T-cell (primary cell): ENCODE results near the gene CHRND. TPM values are rescaled to one million over a fixed set of nuclear protein-coding genes. Genes with fewer than 3 reads are reported as not detected.

Experiments
- ATAC-seq, 4 experiments: fragments of 200-7000 bp in 3 of 4; fragments of 150-1000 bp in 1 of 4; cut with Tn5 transposase; replicated peaks in 1 of 4; 1 replicate in 3 of 4; 2 replicates in 1 of 4; pipeline ENCODE4 v1.10.0; 2021; ENCODE audit warnings: moderate library complexity in 3 of 4, mild to moderate bottlenecking in 2 of 4, moderate number of reproducible peaks in 1 of 4
- CTCF ChIA-PET, 2 donors: fragments of 300-600 bp; sonication (Branson Sonifier 250); formaldehyde crosslinking; loops; one replicate each; lab custom pipeline; 2022; ENCODE audit warnings: antibody characterized with exemption in 2 of 2; lab: Charles Lee
- POLR2A ChIA-PET, 2 donors: fragments of 300-600 bp; sonication (Branson Sonifier 250); formaldehyde crosslinking; loops; one replicate each; lab custom pipeline; 2022; ENCODE audit warnings: antibody characterized with exemption in 2 of 2; lab: Charles Lee
- DNase-seq, 35 experiments: peaks; one replicate each; pipeline versions ENCODE4 v3.0.0 to v3.0.0-alpha.2; 2013 to 2023
- H3K27ac ChIP-seq: one replicate; pipeline ENCODE4 v1.5.1; 2013; ENCODE audit warnings: low read length
- H3K27me3 ChIP-seq, 2 experiments: replicated peaks in 1 of 2; 1 replicate in 1 of 2; 2 replicates in 1 of 2; pipeline versions ENCODE4 v1.6.1 to v1.7.0; 2013; ENCODE audit warnings: low read length in 1 of 2, mixed read lengths in 1 of 2; ENCODE audit not compliant: control insufficient read depth in 2 of 2, insufficient read depth in 2 of 2; ENCODE audit errors: extremely low read depth in 1 of 2
- H3K36me3 ChIP-seq, 2 donors: 1 replicate in 1 of 2; 2 replicates in 1 of 2; pipeline versions ENCODE4 v1.6.1 to v1.7.0; 2013; ENCODE audit warnings: low read length in 1 of 2; ENCODE audit not compliant: control insufficient read depth in 2 of 2, insufficient read depth in 1 of 2; ENCODE audit errors: extremely low read depth in 1 of 2
- H3K4me1 ChIP-seq, 2 experiments: 1 replicate in 1 of 2; 2 replicates in 1 of 2; pipeline versions ENCODE4 v1.6.1 to v1.7.0; 2013; ENCODE audit warnings: low read length in 2 of 2, mixed read lengths in 1 of 2; ENCODE audit not compliant: insufficient read depth in 2 of 2, control insufficient read depth in 1 of 2; ENCODE audit errors: extremely low read depth in 1 of 2
- H3K4me3 ChIP-seq, 2 donors: 1 replicate in 1 of 2; 2 replicates in 1 of 2; pipeline versions ENCODE4 v1.5.1 to v1.7.0; 2013; ENCODE audit warnings: mild to moderate bottlenecking in 2 of 2, low read length in 1 of 2, moderate library complexity in 1 of 2; ENCODE audit not compliant: control insufficient read depth in 1 of 2; ENCODE audit errors: extremely low read depth in 1 of 2
- H3K9me3 ChIP-seq: 2 replicates; pipeline ENCODE4 v1.7.0; 2013
- H3K27ac Mint-ChIP-seq, 2 donors: one replicate each; pipeline ENCODE4 v1.8.0; 2020 to 2021; ENCODE audit warnings: mild to moderate bottlenecking in 2 of 2, mixed read lengths in 2 of 2
- H3K27me3 Mint-ChIP-seq, 2 donors: one replicate each; pipeline ENCODE4 v1.8.0; 2021 to 2022; ENCODE audit warnings: mixed read lengths in 2 of 2
- H3K36me3 Mint-ChIP-seq: one replicate; pipeline ENCODE4 v1.8.0; 2021; ENCODE audit warnings: mixed read lengths
- H3K4me1 Mint-ChIP-seq, 3 donors: one replicate each; pipeline ENCODE4 v1.8.0; 2020 to 2022; ENCODE audit warnings: mixed read lengths in 3 of 3, mild to moderate bottlenecking in 1 of 3
- H3K4me3 Mint-ChIP-seq, 3 donors: one replicate each; pipeline ENCODE4 v1.8.0; 2020 to 2022; ENCODE audit warnings: mild to moderate bottlenecking in 3 of 3, mixed read lengths in 3 of 3, moderate library complexity in 3 of 3
- H3K9me3 Mint-ChIP-seq, 3 donors: one replicate each; pipeline ENCODE4 v1.8.0; 2020 to 2022; ENCODE audit warnings: mixed read lengths in 3 of 3
- WGBS: methylation state at CpG from one replicate; pipeline ENCODE4 v1.1.5; 2013; ENCODE audit warnings: missing lambda C conversion rate; ENCODE audit not compliant: insufficient coverage; 5-methylcytosine and 5-hydroxymethylcytosine counted together
- total RNA-seq, 35 experiments: library from RNA in 6 of 35; stranded (reverse) in 6 of 35; fragments of 120-200 nt in 1 of 35; gene quantifications; one replicate each; pipeline versions ENCODE4 v1.2.1 to v1.2.4 and lab custom pipeline; 2013 to 2026

The CHRND gene
- total RNA-seq, 5 donors from 2014 or later (not counting 1 experiment from before 2014, with no cell fraction given) = not detected

- no peaks in the 10 kb centered on the region for H3K9me3 ChIP-seq
- DNase-seq = no peak
- Mint-ChIP-seq H3K9me3 (no peaks in the 10 kb centered on the region), H3K27me3 (peaks cover 20 to 50% of the 10 kb centered on the region in 2 donors), H3K4me1 (peaks cover 0 to 16% (median 12%) of the 10 kb centered on the region in 3 donors), H3K36me3 (no peaks in the 10 kb centered on the region), H3K4me3 (peak overlapping the region; percentile 28 to 58 (median 53)), H3K27ac (no peak overlapping the region)
- ATAC-seq = no peak
- H3K27me3 ChIP-seq = peaks cover 0 to 61% of the 10 kb centered on the region in 2 experiments
- no peak overlapping the region for H3K4me3 ChIP-seq
- WGBS = 83% methylated on average over 12 of the region's 12 CpGs
- CTCF ChIA-PET = no interaction called here
- no peaks in the 10 kb centered on the region for H3K36me3 ChIP-seq
- H3K27ac ChIP-seq = no peak overlapping the region
- POLR2A ChIA-PET = no interaction called here
- peaks cover 0 to 10% of the 10 kb centered on the region in 2 experiments for H3K4me1 ChIP-seq
These were observed 41.2 kb upstream of the CHRND start for GRCh38 chr2:232484628-232485347.

- WGBS = 11% methylated on average over 15 of the region's 22 CpGs
- Mint-ChIP-seq H3K9me3 (no peaks in the 10 kb centered on the region), H3K27ac (no peak overlapping the region), H3K4me3 (peak overlapping the region; percentile 28 to 58 (median 53)), H3K27me3 (peaks cover 23 to 56% of the 10 kb centered on the region in 2 donors), H3K4me1 (peaks cover 0 to 16% (median 12%) of the 10 kb centered on the region in 3 donors), H3K36me3 (no peaks in the 10 kb centered on the region)
- Histone ChIP-seq H3K27me3 (peaks cover 0 to 65% of the 10 kb centered on the region in 2 experiments), H3K36me3 (no peaks in the 10 kb centered on the region), H3K9me3 (no peaks in the 10 kb centered on the region), H3K27ac (no peak overlapping the region), H3K4me3 (no peak overlapping the region), H3K4me1 (peaks cover 0 to 10% of the 10 kb centered on the region in 2 experiments)
- ChIA-PET POLR2A (no interaction called here), CTCF (no interaction called here)
- ATAC-seq (no peak), DNase-seq (no peak)
These were observed 40.6 kb upstream of the CHRND start for GRCh38 chr2:232485348-232485756.

- H3K9me3 Mint-ChIP-seq = no peaks in the 10 kb centered on the region
- H3K4me1 Mint-ChIP-seq = peaks cover 0 to 16% (median 12%) of the 10 kb centered on the region in 3 donors
- H3K27ac Mint-ChIP-seq = no peak overlapping the region
- peaks cover 25 to 57% of the 10 kb centered on the region in 2 donors for H3K27me3 Mint-ChIP-seq
- Histone ChIP-seq H3K27me3 (peaks cover 0 to 68% of the 10 kb centered on the region in 2 experiments), H3K9me3 (no peaks in the 10 kb centered on the region), H3K4me1 (peaks cover 0 to 10% of the 10 kb centered on the region in 2 experiments), H3K4me3 (no peak overlapping the region), H3K36me3 (no peaks in the 10 kb centered on the region), H3K27ac (no peak overlapping the region)
- ChIA-PET POLR2A (no interaction called here), CTCF (no interaction called here)
- ATAC-seq (no peak), DNase-seq (no peak)
- H3K36me3 Mint-ChIP-seq = no peaks in the 10 kb centered on the region
- peak overlapping the region in 1 of 3 donors; percentile 58 for H3K4me3 Mint-ChIP-seq
- WGBS = 7% methylated on average over 111 of the region's 111 CpGs
These were observed 40.0 kb upstream of the CHRND start for GRCh38 chr2:232485757-232486557.

- WGBS = 7% methylated on average over 63 of the region's 74 CpGs
- Mint-ChIP-seq H3K9me3 (no peaks in the 10 kb centered on the region), H3K36me3 (no peaks in the 10 kb centered on the region), H3K27me3 (peaks cover 29 to 58% of the 10 kb centered on the region in 2 donors), H3K4me3 (peak overlapping the region in 2 of 3 donors; percentile 17 to 49), H3K27ac (no peak overlapping the region), H3K4me1 (peaks cover 0 to 16% (median 12%) of the 10 kb centered on the region in 3 donors)
- Histone ChIP-seq H3K36me3 (no peaks in the 10 kb centered on the region), H3K9me3 (no peaks in the 10 kb centered on the region), H3K4me3 (peak overlapping the region in 1 of 2 donors; percentile 11), H3K27me3 (peaks cover 0 to 69% of the 10 kb centered on the region in 2 experiments), H3K27ac (no peak overlapping the region), H3K4me1 (peaks cover 0 to 10% of the 10 kb centered on the region in 2 experiments)
- no peak for DNase-seq
- no peak for ATAC-seq
- POLR2A ChIA-PET = no interaction called here
- CTCF ChIA-PET = no interaction called here
These were observed 39.2 kb upstream of the CHRND start for GRCh38 chr2:232486558-232487384.

GRCh38 chr2:232487385-232488096 is 38.4 kb upstream of the CHRND start, which contains the start of gene ECEL1:
TSS of gene ECEL1 (minus strand) at chr2:232487834. CDS start at chr2:232486653, 1,181 bp downstream.
- ATAC-seq = peak in 1 of 4 experiments; percentile 21
- Histone ChIP-seq H3K27ac (no peak within 1 kb of the TSS), H3K4me1 (peaks cover 0 to 10% of the 10 kb centered on the region in 2 experiments), H3K27me3 (peaks cover 0 to 73% of the 10 kb centered on the region in 2 experiments), H3K9me3 (no peaks in the 10 kb centered on the region), H3K4me3 (peak within 1 kb of the TSS in 1 of 2 donors; percentile 27), H3K36me3 (no peaks in the 10 kb centered on the region)
- ChIA-PET CTCF (interaction anchor here in 1 of 2 donors (1.0 kb wide), 1 partner anchor 33 kb away, joined by 6 read pairs; the partner anchor contains the start of gene PRSS56), POLR2A (no interaction called here)
- Mint-ChIP-seq H3K36me3 (no peaks in the 10 kb centered on the region), H3K9me3 (no peaks in the 10 kb centered on the region), H3K4me3 (peak within 1 kb of the TSS; percentile 21 to 75 (median 48)), H3K4me1 (peaks cover 0 to 16% (median 12%) of the 10 kb centered on the region in 3 donors), H3K27me3 (peaks cover 28 to 56% of the 10 kb centered on the region in 2 donors), H3K27ac (no peak within 1 kb of the TSS)
- WGBS = under 1% methylated on average over 91 of the region's 102 CpGs
- DNase-seq = no peak
